H9 (cell line): ENCODE results near the gene DBI. TPM values are rescaled to one million over a fixed set of nuclear protein-coding genes. Genes with fewer than 3 reads are reported as not detected.

Experiments used
- DNase-seq: peaks from one replicate; pipeline ENCODE4 v3.0.0-alpha.2; 2017
- H2AFZ ChIP-seq: one replicate; pipeline ENCODE4 v1.6.1; 2013; ENCODE audit warnings: mild to moderate bottlenecking, low read length, control low read depth, moderate library complexity
- H2AK5ac ChIP-seq: 2 replicates; pipeline ENCODE4 v1.6.1; 2013; ENCODE audit warnings: low read length, control low read depth, mixed read lengths; ENCODE audit not compliant: insufficient read length
- H2BK120ac ChIP-seq: one replicate; pipeline ENCODE4 v1.6.1; 2013; ENCODE audit warnings: low read depth, mild to moderate bottlenecking, low read length, control low read depth, inconsistent platforms; ENCODE audit not compliant: poor library complexity, severe bottlenecking
- H2BK12ac ChIP-seq: 2 replicates; pipeline ENCODE4 v1.6.1; 2013; ENCODE audit warnings: low read length, control low read depth, mixed read lengths, low read depth; ENCODE audit not compliant: insufficient read length
- H2BK15ac ChIP-seq: 2 replicates; pipeline ENCODE4 v1.6.1; 2013; ENCODE audit warnings: low read depth, low read length, control low read depth
- H2BK20ac ChIP-seq: one replicate; pipeline ENCODE4 v1.6.1; 2013; ENCODE audit warnings: low read depth, mild to moderate bottlenecking, low read length, control low read depth, inconsistent platforms; ENCODE audit not compliant: poor library complexity, severe bottlenecking
- H2BK5ac ChIP-seq: 2 replicates; pipeline ENCODE4 v1.6.1; 2013; ENCODE audit warnings: low read length, control low read depth, mixed read lengths; ENCODE audit not compliant: insufficient read length
- H3K14ac ChIP-seq: 2 replicates; pipeline ENCODE4 v1.6.1; 2013; ENCODE audit warnings: low read length, control low read depth; ENCODE audit not compliant: insufficient read depth
- H3K18ac ChIP-seq: 2 replicates; pipeline ENCODE4 v1.6.1; 2013; ENCODE audit warnings: low read depth, mild to moderate bottlenecking, mixed read lengths, low read length, control low read depth; ENCODE audit not compliant: insufficient read length
- H3K23ac ChIP-seq: 2 replicates; pipeline ENCODE4 v1.6.1; 2013; ENCODE audit warnings: low read length, control low read depth, mixed read lengths, low read depth; ENCODE audit not compliant: insufficient read length
- H3K23me2 ChIP-seq: 2 replicates; pipeline ENCODE4 v1.6.1; 2013; ENCODE audit warnings: low read depth, mild to moderate bottlenecking, mixed read lengths, low read length, control low read depth; ENCODE audit not compliant: insufficient read length, poor library complexity, severe bottlenecking
- H3K27ac ChIP-seq: 2 replicates; pipeline ENCODE4 v1.5.1; 2013; ENCODE audit warnings: low read length, control low read depth, mixed read lengths, low read depth; ENCODE audit not compliant: insufficient read length
- H3K27me3 ChIP-seq: 2 replicates; pipeline ENCODE4 v1.6.1; 2013; ENCODE audit warnings: low read length, control low read depth, inconsistent platforms; ENCODE audit not compliant: insufficient read depth
- H3K4ac ChIP-seq: 2 replicates; pipeline ENCODE4 v1.6.1; 2013; ENCODE audit warnings: low read depth, mild to moderate bottlenecking, control low read depth, inconsistent platforms, low read length, moderate library complexity
- H3K4me1 ChIP-seq: 2 replicates; pipeline ENCODE4 v1.6.1; 2013; ENCODE audit warnings: low read length, control low read depth, inconsistent platforms; ENCODE audit not compliant: insufficient read depth
- H3K4me2 ChIP-seq: 2 replicates; pipeline ENCODE4 v1.6.1; 2013; ENCODE audit warnings: low read length, control low read depth, mixed read lengths; ENCODE audit not compliant: insufficient read length, insufficient read depth
- H3K56ac ChIP-seq: 2 replicates; pipeline ENCODE4 v1.6.1; 2013; ENCODE audit warnings: low read depth, mild to moderate bottlenecking, mixed read lengths, low read length, control low read depth; ENCODE audit not compliant: insufficient read length
- H3K79me1 ChIP-seq: 2 replicates; pipeline ENCODE4 v1.6.1; 2013; ENCODE audit warnings: low read depth, mild to moderate bottlenecking, moderate library complexity, low read length, control low read depth, inconsistent platforms; ENCODE audit not compliant: insufficient read depth, poor library complexity, severe bottlenecking
- H3K79me2 ChIP-seq: 2 replicates; pipeline ENCODE4 v1.6.1; 2013; ENCODE audit warnings: low read length, control low read depth, inconsistent platforms; ENCODE audit not compliant: insufficient read depth
- H3K9ac ChIP-seq: 2 replicates; pipeline ENCODE4 v1.6.1; 2013; ENCODE audit warnings: low read length, control low read depth, mixed read lengths; ENCODE audit not compliant: insufficient read length; ENCODE audit errors: extremely low read depth
- H3K9me3 ChIP-seq: one replicate; pipeline ENCODE4 v1.6.1; 2013; ENCODE audit warnings: low read depth, low read length, inconsistent platforms; ENCODE audit not compliant: control insufficient read depth
- H3T11ph ChIP-seq: one replicate; pipeline ENCODE4 v1.6.1; 2013; ENCODE audit warnings: mild to moderate bottlenecking, low read length, control low read depth, inconsistent platforms
- H4K20me1 ChIP-seq: one replicate; pipeline ENCODE4 v1.6.1; 2013; ENCODE audit not compliant: control insufficient read depth, insufficient read length, insufficient read depth
- H4K5ac ChIP-seq: 2 replicates; pipeline ENCODE4 v1.6.1; 2013; ENCODE audit warnings: low read depth, mild to moderate bottlenecking, mixed read lengths, low read length, control low read depth; ENCODE audit not compliant: insufficient read length
- H4K8ac ChIP-seq: replicated peaks from 2 replicates; pipeline ENCODE4 v1.6.1; 2013; ENCODE audit warnings: low read length, control low read depth, mixed read lengths, low read depth; ENCODE audit not compliant: insufficient read length
- H4K91ac ChIP-seq: 2 replicates; pipeline ENCODE4 v1.6.1; 2013; ENCODE audit warnings: low read depth, mild to moderate bottlenecking, moderate library complexity, mixed read lengths, low read length, control low read depth; ENCODE audit not compliant: insufficient read length
- H3K27ac Mint-ChIP-seq, 3 experiments: 2 replicates in 2 of 3; 3 replicates in 1 of 3; pipeline ENCODE4 v1.8.0; 2020 to 2021; ENCODE audit warnings: mixed read lengths in 3 of 3, mild to moderate bottlenecking in 1 of 3, moderate library complexity in 1 of 3
- H3K27me3 Mint-ChIP-seq: 2 replicates; pipeline ENCODE4 v1.8.0; 2021; ENCODE audit warnings: low read depth, mild to moderate bottlenecking, moderate library complexity, mixed read lengths
- H3K36me3 Mint-ChIP-seq, 3 experiments: 2 replicates in 2 of 3; 3 replicates in 1 of 3; pipeline ENCODE4 v1.8.0; 2020 to 2021; ENCODE audit warnings: low read depth in 3 of 3, mixed read lengths in 3 of 3; ENCODE audit not compliant: insufficient read depth in 1 of 3
- H3K4me1 Mint-ChIP-seq, 2 experiments: 2 replicates each; pipeline ENCODE4 v1.8.0; 2020; ENCODE audit warnings: mixed read lengths in 2 of 2
- H3K4me3 Mint-ChIP-seq, 2 experiments: 2 replicates in 1 of 2; 3 replicates in 1 of 2; pipeline ENCODE4 v1.8.0; 2020 to 2021; ENCODE audit warnings: mild to moderate bottlenecking in 2 of 2, mixed read lengths in 2 of 2, moderate library complexity in 1 of 2
- H3K9me3 Mint-ChIP-seq, 2 experiments: 2 replicates in 1 of 2; 3 replicates in 1 of 2; pipeline ENCODE4 v1.8.0; 2020; ENCODE audit warnings: mild to moderate bottlenecking in 2 of 2, mixed read lengths in 2 of 2, moderate library complexity in 1 of 2
- WGBS: extraction: QIAGEN DNeasy Blood & Tissue Kit; methylation state at CpG from one replicate; pipeline ENCODE4 v1.1.7; 2013; ENCODE audit warnings: missing lambda C conversion rate, low lambda C conversion rate, mixed read lengths; ENCODE audit not compliant: insufficient read length; ENCODE audit errors: extremely low coverage; 5-methylcytosine and 5-hydroxymethylcytosine counted together
- total RNA-seq: library from RNA; stranded (reverse); gene quantifications from 2 replicates; pipeline ENCODE4 v1.2.1, GENCODE V29; 2021
- TF ChIP-seq, protein P1 (sequence below): fragments of 200-600 bp; sonication (generic); conservative IDR thresholded peaks from 3 replicates; pipeline ENCODE4 v1.8.0; 2021; ENCODE audit warnings: antibody characterized with exemption, mild to moderate bottlenecking

Gene DBI
- total RNA-seq, 1 experiment from 2014 or later: 127 TPM

GRCh38 chr2:119383410-119384140, 16.8 kb downstream of the DBI start:
- no peaks in the 10 kb centered on the region for H3K79me1 ChIP-seq
- H3K27me3 ChIP-seq: no peaks in the 10 kb centered on the region
- H3K56ac ChIP-seq: no peak overlapping the region
- H3K23me2 ChIP-seq: no peaks in the 10 kb centered on the region
- no peak overlapping the region for H3K14ac ChIP-seq
- no peaks in the 10 kb centered on the region for H3K9me3 Mint-ChIP-seq
- DNase-seq: no peak
- no peak overlapping the region for H4K5ac ChIP-seq
- H2BK15ac ChIP-seq: no peak overlapping the region
- no peaks in the 10 kb centered on the region for H4K20me1 ChIP-seq
- H2BK12ac ChIP-seq: no peak overlapping the region
- H2AK5ac ChIP-seq: no peak overlapping the region
- H3K23ac ChIP-seq: no peak overlapping the region
- H3K27ac ChIP-seq: no peak overlapping the region
- H3K9ac ChIP-seq: no peak overlapping the region
- H3K27me3 Mint-ChIP-seq: peaks cover 2% of the 10 kb centered on the region; the same call in 1 of the 2 replicates
- no peak overlapping the region for H3K4ac ChIP-seq
- no peak overlapping the region for H2BK120ac ChIP-seq
- H2BK20ac ChIP-seq: no peak overlapping the region
- no peak overlapping the region for H4K8ac ChIP-seq
- H4K91ac ChIP-seq: no peak overlapping the region
- H3K9me3 ChIP-seq: no peaks in the 10 kb centered on the region
- no peak overlapping the region for H3K18ac ChIP-seq
- no peaks in the 10 kb centered on the region for H3K79me2 ChIP-seq
- no peak overlapping the region for H3K4me2 ChIP-seq
- H3T11ph ChIP-seq: no peak overlapping the region
- no peaks in the 10 kb centered on the region for H3K36me3 Mint-ChIP-seq
- TF ChIP-seq, protein P1, sequence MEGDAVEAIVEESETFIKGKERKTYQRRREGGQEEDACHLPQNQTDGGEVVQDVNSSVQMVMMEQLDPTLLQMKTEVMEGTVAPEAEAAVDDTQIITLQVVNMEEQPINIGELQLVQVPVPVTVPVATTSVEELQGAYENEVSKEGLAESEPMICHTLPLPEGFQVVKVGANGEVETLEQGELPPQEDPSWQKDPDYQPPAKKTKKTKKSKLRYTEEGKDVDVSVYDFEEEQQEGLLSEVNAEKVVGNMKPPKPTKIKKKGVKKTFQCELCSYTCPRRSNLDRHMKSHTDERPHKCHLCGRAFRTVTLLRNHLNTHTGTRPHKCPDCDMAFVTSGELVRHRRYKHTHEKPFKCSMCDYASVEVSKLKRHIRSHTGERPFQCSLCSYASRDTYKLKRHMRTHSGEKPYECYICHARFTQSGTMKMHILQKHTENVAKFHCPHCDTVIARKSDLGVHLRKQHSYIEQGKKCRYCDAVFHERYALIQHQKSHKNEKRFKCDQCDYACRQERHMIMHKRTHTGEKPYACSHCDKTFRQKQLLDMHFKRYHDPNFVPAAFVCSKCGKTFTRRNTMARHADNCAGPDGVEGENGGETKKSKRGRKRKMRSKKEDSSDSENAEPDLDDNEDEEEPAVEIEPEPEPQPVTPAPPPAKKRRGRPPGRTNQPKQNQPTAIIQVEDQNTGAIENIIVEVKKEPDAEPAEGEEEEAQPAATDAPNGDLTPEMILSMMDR: no peak
- WGBS: no CpG with 5 or more reads among the region's 6 CpGs
- no peak overlapping the region for H3K27ac Mint-ChIP-seq
- no peak overlapping the region; a peak in 1 of 5 replicates for H3K4me3 Mint-ChIP-seq
- peaks cover 19 to 30% of the 10 kb centered on the region in 2 experiments for H3K4me1 Mint-ChIP-seq
- no peaks in the 10 kb centered on the region for H3K4me1 ChIP-seq
- no peak overlapping the region for H2AFZ ChIP-seq
- H2BK5ac ChIP-seq: no peak overlapping the region
